A549 (cell line): Measurements from ENCODE around the gene CNP. TPM values are rescaled to one million over a fixed set of nuclear protein-coding genes. Genes with fewer than 3 reads are reported as not detected.

Source experiments
- ATAC-seq, 2 experiments: fragments of 200-7000 bp in 1 of 2; fragments of >200 bp in 1 of 2; cut with Nextera tagmentation in 1 of 2; cut with Tn5 transposase in 1 of 2; 3 replicates each; pipeline versions ENCODE4 v1.8.0 to v1.9.1; 2018 to 2020; ENCODE audit warnings: mild to moderate bottlenecking in 1 of 2, moderate library complexity in 1 of 2
- CTCF ChIA-PET: fragments of 300-600 bp; sonication (Branson Sonifier 250); formaldehyde crosslinking; extraction: SDS; loops from one replicate; lab custom pipeline; 2021; ENCODE audit warnings: antibody characterized with exemption, inconsistent platforms; lab: Yijun Ruan, JAX
- POLR2A ChIA-PET: fragments of 350-600 bp; formaldehyde crosslinking; extraction: SDS; loops from one replicate; lab custom pipeline; 2021; ENCODE audit warnings: antibody characterized with exemption, inconsistent platforms; lab: Yijun Ruan, JAX
- DNase-seq, 2 experiments: peaks; one replicate each; pipeline versions ENCODE4 v3.0.0 to v3.0.0-alpha.2; 2011 to 2016; ENCODE audit warnings: low read depth in 1 of 2, low spot score in 1 of 2
- FAIRE-seq: peaks from 2 replicates; lab custom pipeline; 2011; peaks lifted over from hg19 to GRCh38; lab: Jason Lieb, UNC
- H3K27ac ChIP-seq, 2 experiments: fragments of >200 bp; sonication (Bioruptor Twin); formaldehyde crosslinking; 3 replicates each; pipeline ENCODE4 v1.5.1; 2016 to 2017
- H3K4me1 ChIP-seq: fragments of >200 bp; sonication (Bioruptor Twin); formaldehyde crosslinking; 3 replicates; pipeline ENCODE4 v1.6.1; 2016
- H3K4me2 ChIP-seq: fragments of >200 bp; sonication (Bioruptor Twin); formaldehyde crosslinking; 3 replicates; pipeline ENCODE4 v1.6.1; 2016
- H3K4me3 ChIP-seq: fragments of >200 bp; sonication (Bioruptor Twin); formaldehyde crosslinking; 3 replicates; pipeline ENCODE4 v1.5.1; 2016
- H3K9me3 ChIP-seq: fragments of >200 bp; sonication (Bioruptor Twin); formaldehyde crosslinking; 3 replicates; pipeline ENCODE4 v1.6.1; 2016
- BCL3 ChIP-seq: fragments of >200 bp; sonication (Bioruptor Twin); formaldehyde crosslinking; IDR thresholded peaks from 3 replicates; pipeline ENCODE4 v1.6.1; 2016
- CEBPB ChIP-seq, 2 experiments: fragments of >200 bp in 1 of 2; sonication (Bioruptor Twin) in 1 of 2; formaldehyde crosslinking in 1 of 2; IDR thresholded peaks; 2 replicates each; pipeline ENCODE4 v1.6.1; 2012 to 2016
- CHD4 ChIP-seq: fragments of 200-600 bp; sonication (generic); IDR thresholded peaks from 2 replicates; pipeline ENCODE4 v1.6.1; 2016; ENCODE audit warnings: antibody characterized with exemption, mild to moderate bottlenecking, borderline replicate concordance
- ESRRA ChIP-seq: fragments of 150-350 bp; IDR thresholded peaks from 2 replicates; pipeline ENCODE4 v1.6.1; 2014; ENCODE audit warnings: mild to moderate bottlenecking, low read length, borderline replicate concordance
- FOXS1 ChIP-seq: fragments of 250-450 bp; sonication (Bioruptor Pico); IDR thresholded peaks from 2 replicates; pipeline ENCODE4 v1.5.0; 2020; ENCODE audit warnings: mild to moderate bottlenecking, moderate library complexity
- GATA3 ChIP-seq: IDR thresholded peaks from 2 replicates; pipeline ENCODE4 v1.6.1; 2012; ENCODE audit warnings: borderline replicate concordance
- HDAC2 ChIP-seq: fragments of 200-600 bp; sonication (generic); IDR thresholded peaks from 2 replicates; pipeline ENCODE4 v1.6.1; 2016
- HEYL ChIP-seq: fragments of 250-450 bp; sonication (Bioruptor Pico); IDR thresholded peaks from 2 replicates; pipeline ENCODE4 v1.8.0; 2021; ENCODE audit warnings: mild to moderate bottlenecking, moderate library complexity
- KDM5A ChIP-seq: fragments of 200-600 bp; sonication (generic); IDR thresholded peaks from 2 replicates; pipeline ENCODE4 v1.6.1; 2016; ENCODE audit warnings: antibody characterized with exemption, mild to moderate bottlenecking
- MYC ChIP-seq: IDR thresholded peaks from 2 replicates; pipeline ENCODE4 v1.6.1; 2012; ENCODE audit warnings: mild to moderate bottlenecking, inconsistent platforms, low read length, improper control_type of control experiment, borderline replicate concordance
- NFE2L2 ChIP-seq: fragments of 150-350 bp; conservative IDR thresholded peaks from 2 replicates; pipeline ENCODE4 v1.6.1; 2014; ENCODE audit warnings: low read length
- NPAS2 ChIP-seq: fragments of 250-450 bp; sonication (Bioruptor Pico); IDR thresholded peaks from 2 replicates; pipeline ENCODE4 v1.8.0; 2022; ENCODE audit warnings: mild to moderate bottlenecking, moderate library complexity, borderline replicate concordance
- POLR2A ChIP-seq: IDR thresholded peaks from 2 replicates; pipeline ENCODE4 v1.6.1; 2012; ENCODE audit warnings: mild to moderate bottlenecking, low read length
- RARB ChIP-seq: fragments of 250-450 bp; sonication (Bioruptor Pico); IDR thresholded peaks from 2 replicates; pipeline ENCODE4 v1.8.0; 2021; ENCODE audit warnings: mild to moderate bottlenecking, moderate library complexity
- RFX5 ChIP-seq: fragments of 450-650 bp; IDR thresholded peaks from 2 replicates; pipeline ENCODE4 v1.7.1; 2014; ENCODE audit warnings: antibody characterized with exemption, mild to moderate bottlenecking, moderate library complexity
- SREBF2 ChIP-seq: fragments of 450-650 bp; IDR thresholded peaks from 2 replicates; pipeline ENCODE4 v1.6.1; 2014; ENCODE audit warnings: mild to moderate bottlenecking, moderate library complexity
- TFCP2L1 ChIP-seq: fragments of 250-450 bp; sonication (Bioruptor Pico); IDR thresholded peaks from 2 replicates; pipeline ENCODE4 v1.5.0; 2021; ENCODE audit warnings: mild to moderate bottlenecking
- ZC3H11A ChIP-seq: fragments of 450-650 bp; IDR thresholded peaks from 2 replicates; pipeline ENCODE4 v1.6.1; 2014; ENCODE audit warnings: antibody characterized with exemption, mild to moderate bottlenecking
- ZFP36 ChIP-seq: fragments of 450-650 bp; IDR thresholded peaks from 2 replicates; pipeline ENCODE4 v1.6.1; 2014; ENCODE audit warnings: borderline replicate concordance; ENCODE audit not compliant: partially characterized antibody
- ZSCAN20 ChIP-seq: fragments of 250-450 bp; sonication (Bioruptor Pico); IDR thresholded peaks from 2 replicates; pipeline ENCODE4 v1.8.0; 2022; ENCODE audit warnings: mild to moderate bottlenecking, moderate library complexity
- WGBS: methylation state at CpG from one replicate; pipeline ENCODE4 v1.1.6; 2017; ENCODE audit errors: missing lambda C conversion rate; 5-methylcytosine and 5-hydroxymethylcytosine counted together
- polyA plus RNA-seq, 4 experiments: library from polyadenylated mRNA; depleted of rRNA in 3 of 4; stranded (reverse); fragments of >200 nt; fragmentation: RNase III in 1 of 4; extraction: RNeasy Plus Mini Kit Qiagen cat#74134 plus additional on column Dnase treatment in 1 of 4; gene quantifications; 2 replicates in 3 of 4; 3 replicates in 1 of 4; pipeline ENCODE4 v1.2.3, GENCODE V29; 2011 to 2017
- TF ChIP-seq, protein P1 (sequence below): IDR thresholded peaks from 2 replicates; pipeline ENCODE4 v1.6.1; 2012; ENCODE audit warnings: low read depth, borderline replicate concordance

The CNP gene
- polyA plus RNA-seq, 2 of the 4 experiments (the other 2 are of a cell fraction), result 38.6 to 113 TPM

DNA sequence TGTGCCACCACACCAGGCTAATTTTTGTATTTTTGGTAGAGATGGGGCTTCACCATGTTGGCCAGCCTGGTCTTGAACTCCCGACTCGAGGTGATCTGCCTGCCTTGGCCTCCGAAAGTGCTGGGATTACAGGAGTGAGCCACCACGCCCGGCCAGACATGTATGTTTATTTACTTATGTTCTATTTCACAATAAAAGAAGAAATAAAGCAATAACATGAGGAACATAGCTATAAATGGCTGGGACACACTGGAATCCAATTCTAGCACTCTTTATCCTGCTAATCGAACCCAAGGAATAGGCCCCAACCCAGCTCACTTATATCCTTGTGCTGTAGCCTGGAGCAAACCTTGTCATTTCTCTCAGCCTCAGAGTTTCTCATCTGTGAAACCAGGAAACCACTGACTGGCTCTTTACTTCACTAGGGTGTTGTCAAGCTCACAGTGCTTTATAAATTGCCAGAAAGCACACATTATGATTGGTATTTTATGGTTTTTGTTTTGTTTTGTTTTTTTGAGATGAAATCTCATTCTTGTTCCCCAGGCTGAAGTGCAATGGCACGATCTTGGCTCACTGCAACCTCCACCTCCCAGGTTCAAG lies 40.5 kb upstream of the CNP start:
- WGBS, result 63% methylated on average over 7 of the region's 7 CpGs

GRCh38 chr17:41928693-41929251 lies 37.8 kb upstream of the CNP start:
- TF ChIP-seq HDAC2 (no peak), FOXS1 (CRISPR knock-in tag) (no peak), NFE2L2 (no peak), SREBF2 (no peak), HEYL (CRISPR knock-in tag) (no peak), TFCP2L1 (no peak), CEBPB (IDR thresholded peaks at IDR 0.05) (no peak), ZSCAN20 (CRISPR knock-in tag) (no peak), POLR2A (no peak), ZFP36 (no peak), KDM5A (no peak), RFX5 (no peak), ZC3H11A (no peak), GATA3 (no peak), CHD4 (no peak), RARB (CRISPR knock-in tag) (no peak), BCL3 (no peak), NPAS2 (no peak), ESRRA (no peak)
- TF ChIP-seq, protein P1, sequence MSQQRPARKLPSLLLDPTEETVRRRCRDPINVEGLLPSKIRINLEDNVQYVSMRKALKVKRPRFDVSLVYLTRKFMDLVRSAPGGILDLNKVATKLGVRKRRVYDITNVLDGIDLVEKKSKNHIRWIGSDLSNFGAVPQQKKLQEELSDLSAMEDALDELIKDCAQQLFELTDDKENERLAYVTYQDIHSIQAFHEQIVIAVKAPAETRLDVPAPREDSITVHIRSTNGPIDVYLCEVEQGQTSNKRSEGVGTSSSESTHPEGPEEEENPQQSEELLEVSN, result no peak
- Histone ChIP-seq H3K27ac (peak overlapping the region; percentile 76 to 89), H3K4me2 (peak overlapping the region; percentile 81), H3K4me3 (no peak overlapping the region), H3K9me3 (no peaks in the 10 kb centered on the region), H3K4me1 (peaks cover 35% of the 10 kb centered on the region)
- POLR2A ChIA-PET, result interaction anchor here (1.0 to 2.0 kb wide), 2 partner anchors 10 to 90 kb away, joined by 7 to 10 read pairs; partner anchors contain the start of gene ACLY
- 84% methylated on average over 6 of the region's 6 CpGs for WGBS
- ATAC-seq (no peak), DNase-seq (no peak), FAIRE-seq (no peak)
- CTCF ChIA-PET, result interaction anchor here (0.6 to 12.8 kb wide), 4 partner anchors 10 to 1656 kb away, joined by 4 to 122 read pairs (median 16); partner anchors contain the start of genes ACLY and CNP

More for the DNA sequence above, 40.5 kb upstream of the CNP start:
- ATAC-seq (no peak), FAIRE-seq (no peak)
- ChIA-PET CTCF (interaction anchor here (0.6 to 12.8 kb wide), 4 partner anchors 10 to 191 kb away, joined by 3 to 122 read pairs (median 4); partner anchors contain the start of gene CNP), POLR2A (no interaction called here)
- peak overlapping the region; percentile 14; the same call in 2 of the 3 replicates for H3K4me2 ChIP-seq
- peak overlapping the region in 1 of 2 experiments; percentile 36; a peak in 3 of 6 replicates for H3K27ac ChIP-seq
- H3K9me3 ChIP-seq, result no peaks in the 10 kb centered on the region
- TF ChIP-seq CEBPB (IDR thresholded peaks at IDR 0.05), result peak; percentile 42 to 58; a peak in 2 of 4 replicates
- TF ChIP-seq MYC, result no peak
- TF ChIP-seq, all 56 proteins: peak for 1
- H3K4me3 ChIP-seq, result no peak overlapping the region
- no peak for DNase-seq
- H3K4me1 ChIP-seq, result peaks cover 21% of the 10 kb centered on the region
